Astrocyte (in vitro differentiated cells and primary cell): ENCODE data around the gene CNGA1. TPM values are rescaled to one million over a fixed set of nuclear protein-coding genes. Genes with fewer than 3 reads are reported as not detected.

Experiments used
- DNase-seq: peaks from one replicate; pipeline ENCODE4 v3.0.0-alpha.2; 2010; ENCODE audit warnings: low read depth
- FAIRE-seq: peaks from 2 replicates; lab custom pipeline; 2011; peaks lifted over from hg19 to GRCh38; lab: Jason Lieb, UNC
- H2AFZ ChIP-seq: 2 replicates; pipeline ENCODE4 v1.6.0; 2012; ENCODE audit warnings: low read depth, low read length, inconsistent platforms
- H3K27ac ChIP-seq: 2 replicates; pipeline ENCODE4 v1.5.1; 2011; ENCODE audit warnings: low read depth, low read length, inconsistent platforms
- H3K27me3 ChIP-seq: 2 replicates; pipeline ENCODE4 v1.6.0; 2011; ENCODE audit warnings: low read length, inconsistent platforms; ENCODE audit not compliant: insufficient read depth
- H3K36me3 ChIP-seq: 2 replicates; pipeline ENCODE4 v1.5.1; 2011; ENCODE audit warnings: low read length, inconsistent platforms; ENCODE audit not compliant: insufficient read depth
- H3K4me1 ChIP-seq: 2 replicates; pipeline ENCODE4 v1.5.1; 2011; ENCODE audit warnings: low read length, inconsistent platforms; ENCODE audit not compliant: insufficient read depth
- H3K4me2 ChIP-seq: 2 replicates; pipeline ENCODE4 v1.6.0; 2012; ENCODE audit warnings: low read length, inconsistent platforms
- H3K4me3 ChIP-seq: 2 replicates; pipeline ENCODE4 v1.5.1; 2011; ENCODE audit warnings: low read depth, mild to moderate bottlenecking, low read length, inconsistent platforms; ENCODE audit not compliant: insufficient read depth
- H3K79me2 ChIP-seq: 2 replicates; pipeline ENCODE4 v1.6.0; 2012; ENCODE audit warnings: mild to moderate bottlenecking, low read length, inconsistent platforms; ENCODE audit not compliant: insufficient read depth
- H3K9ac ChIP-seq: 2 replicates; pipeline ENCODE4 v1.6.0; 2012; ENCODE audit warnings: mild to moderate bottlenecking, low read length, inconsistent platforms
- H3K9me3 ChIP-seq: 2 replicates; pipeline ENCODE4 v1.5.1; 2012; ENCODE audit warnings: low read depth, mild to moderate bottlenecking, low read length, inconsistent platforms; ENCODE audit not compliant: insufficient read depth
- H4K20me1 ChIP-seq: 2 replicates; pipeline ENCODE4 v1.6.0; 2012; ENCODE audit warnings: low read length, inconsistent platforms; ENCODE audit not compliant: insufficient read depth
- H3K27ac Mint-ChIP-seq: one replicate; pipeline ENCODE4 v1.8.0; 2021; ENCODE audit warnings: mild to moderate bottlenecking, mixed read lengths; ENCODE audit not compliant: unreplicated experiment
- H3K27me3 Mint-ChIP-seq: one replicate; pipeline ENCODE4 v1.8.0; 2021; ENCODE audit warnings: low read depth, mixed read lengths; ENCODE audit not compliant: unreplicated experiment
- H3K36me3 Mint-ChIP-seq: one replicate; pipeline ENCODE4 v1.8.0; 2021; ENCODE audit warnings: low read depth, mixed read lengths; ENCODE audit not compliant: unreplicated experiment
- H3K4me1 Mint-ChIP-seq: one replicate; pipeline ENCODE4 v1.8.0; 2021; ENCODE audit warnings: low read depth, mixed read lengths; ENCODE audit not compliant: unreplicated experiment
- H3K4me3 Mint-ChIP-seq: one replicate; pipeline ENCODE4 v1.8.0; 2021; ENCODE audit warnings: mild to moderate bottlenecking, moderate library complexity, mixed read lengths; ENCODE audit not compliant: unreplicated experiment
- H3K9me3 Mint-ChIP-seq: one replicate; pipeline ENCODE4 v1.8.0; 2021; ENCODE audit warnings: mild to moderate bottlenecking, mixed read lengths; ENCODE audit not compliant: unreplicated experiment
- EZH2 ChIP-seq: IDR thresholded peaks from 2 replicates; pipeline ENCODE4 v1.6.1; 2012; ENCODE audit warnings: mild to moderate bottlenecking, low read length, inconsistent platforms; ENCODE audit not compliant: insufficient read depth
- total RNA-seq: library from RNA; stranded (reverse); gene quantifications from 2 replicates; pipeline ENCODE4 v1.2.1, GENCODE V29; 2021
- TF ChIP-seq, protein P1 (sequence below): IDR thresholded peaks from 2 replicates; pipeline ENCODE4 v1.5.1; 2011; ENCODE audit warnings: low read depth, mild to moderate bottlenecking, inconsistent platforms, low read length, moderate library complexity; ENCODE audit not compliant: insufficient read depth

Gene CNGA1
- total RNA-seq, 1 donor from 2014 or later, result not detected

DNA sequence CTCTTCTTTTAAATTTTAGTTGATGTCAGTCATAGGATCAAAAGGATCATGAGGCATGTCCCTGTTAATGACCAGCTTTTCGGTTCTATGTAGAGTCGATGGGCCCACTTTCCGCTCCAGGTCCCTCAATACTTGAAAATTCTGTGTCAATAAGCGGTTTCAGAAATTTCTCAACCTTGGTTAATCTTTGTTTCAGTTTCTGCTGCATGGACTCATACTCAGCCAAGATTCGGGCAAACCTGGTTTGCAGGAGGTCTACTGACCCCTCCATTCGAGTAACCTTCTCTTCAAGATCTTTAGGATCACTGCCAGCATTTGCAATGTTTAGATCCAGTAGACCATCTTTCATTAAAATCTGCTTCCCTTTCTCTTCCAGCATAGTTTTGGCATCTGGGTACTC lies 80.1 kb downstream of the CNGA1 start:
- FAIRE-seq (no peak), DNase-seq (no peak)
- Mint-ChIP-seq H3K27me3 (no peaks in the 10 kb centered on the region), H3K4me3 (no peak overlapping the region), H3K4me1 (no peaks in the 10 kb centered on the region), H3K36me3 (no peaks in the 10 kb centered on the region), H3K27ac (no peak overlapping the region), H3K9me3 (no peaks in the 10 kb centered on the region)
- H3K36me3 ChIP-seq, result no peaks in the 10 kb centered on the region
- TF ChIP-seq EZH2, result no peak
- TF ChIP-seq, protein P1, sequence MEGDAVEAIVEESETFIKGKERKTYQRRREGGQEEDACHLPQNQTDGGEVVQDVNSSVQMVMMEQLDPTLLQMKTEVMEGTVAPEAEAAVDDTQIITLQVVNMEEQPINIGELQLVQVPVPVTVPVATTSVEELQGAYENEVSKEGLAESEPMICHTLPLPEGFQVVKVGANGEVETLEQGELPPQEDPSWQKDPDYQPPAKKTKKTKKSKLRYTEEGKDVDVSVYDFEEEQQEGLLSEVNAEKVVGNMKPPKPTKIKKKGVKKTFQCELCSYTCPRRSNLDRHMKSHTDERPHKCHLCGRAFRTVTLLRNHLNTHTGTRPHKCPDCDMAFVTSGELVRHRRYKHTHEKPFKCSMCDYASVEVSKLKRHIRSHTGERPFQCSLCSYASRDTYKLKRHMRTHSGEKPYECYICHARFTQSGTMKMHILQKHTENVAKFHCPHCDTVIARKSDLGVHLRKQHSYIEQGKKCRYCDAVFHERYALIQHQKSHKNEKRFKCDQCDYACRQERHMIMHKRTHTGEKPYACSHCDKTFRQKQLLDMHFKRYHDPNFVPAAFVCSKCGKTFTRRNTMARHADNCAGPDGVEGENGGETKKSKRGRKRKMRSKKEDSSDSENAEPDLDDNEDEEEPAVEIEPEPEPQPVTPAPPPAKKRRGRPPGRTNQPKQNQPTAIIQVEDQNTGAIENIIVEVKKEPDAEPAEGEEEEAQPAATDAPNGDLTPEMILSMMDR, result no peak
- no peaks in the 10 kb centered on the region for H4K20me1 ChIP-seq
- H3K4me3 ChIP-seq, result no peak overlapping the region
- H3K4me2 ChIP-seq, result no peak overlapping the region
- no peak overlapping the region for H3K9ac ChIP-seq
- no peaks in the 10 kb centered on the region for H3K79me2 ChIP-seq
- H2AFZ ChIP-seq, result no peak overlapping the region
- H3K27me3 ChIP-seq, result no peaks in the 10 kb centered on the region
- no peak overlapping the region for H3K27ac ChIP-seq
- H3K4me1 ChIP-seq, result peaks cover 2% of the 10 kb centered on the region
- H3K9me3 ChIP-seq, result no peaks in the 10 kb centered on the region

DNA sequence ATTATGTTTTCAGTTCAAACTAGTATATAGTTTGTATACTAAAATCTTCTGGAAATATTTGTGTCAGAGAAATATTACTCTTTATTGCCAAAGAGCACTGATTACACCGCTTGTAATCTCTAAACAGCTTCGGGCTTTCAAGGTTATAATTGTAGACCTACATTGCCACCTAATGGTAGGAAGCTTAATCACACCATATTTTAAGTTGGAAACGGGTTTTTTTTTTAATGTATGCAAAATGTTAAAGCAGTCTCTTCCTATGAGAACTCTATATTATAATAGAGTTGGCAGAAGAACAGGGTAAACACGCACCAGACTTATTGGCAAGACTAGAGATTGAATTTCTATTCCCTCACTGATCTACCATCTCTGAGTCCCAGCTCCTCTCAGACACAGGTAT lies 82.6 kb downstream of the CNGA1 start:
- Histone ChIP-seq H3K27me3 (no peaks in the 10 kb centered on the region), H3K36me3 (no peaks in the 10 kb centered on the region), H3K9me3 (no peaks in the 10 kb centered on the region), H3K9ac (no peak overlapping the region), H4K20me1 (no peaks in the 10 kb centered on the region), H3K4me3 (no peak overlapping the region), H3K4me1 (peaks cover 9% of the 10 kb centered on the region), H2AFZ (no peak overlapping the region), H3K79me2 (no peaks in the 10 kb centered on the region), H3K27ac (no peak overlapping the region), H3K4me2 (no peak overlapping the region)
- TF ChIP-seq, protein P1, result peak; percentile 67
- no peak for TF ChIP-seq EZH2
- no peak overlapping the region for H3K27ac Mint-ChIP-seq
- no peaks in the 10 kb centered on the region for H3K9me3 Mint-ChIP-seq
- DNase-seq (peak; percentile 12), FAIRE-seq (peak; percentile 43)
- no peaks in the 10 kb centered on the region for H3K36me3 Mint-ChIP-seq
- no peaks in the 10 kb centered on the region for H3K27me3 Mint-ChIP-seq
- H3K4me1 Mint-ChIP-seq, result peaks cover 6% of the 10 kb centered on the region
- no peak overlapping the region for H3K4me3 Mint-ChIP-seq

DNA sequence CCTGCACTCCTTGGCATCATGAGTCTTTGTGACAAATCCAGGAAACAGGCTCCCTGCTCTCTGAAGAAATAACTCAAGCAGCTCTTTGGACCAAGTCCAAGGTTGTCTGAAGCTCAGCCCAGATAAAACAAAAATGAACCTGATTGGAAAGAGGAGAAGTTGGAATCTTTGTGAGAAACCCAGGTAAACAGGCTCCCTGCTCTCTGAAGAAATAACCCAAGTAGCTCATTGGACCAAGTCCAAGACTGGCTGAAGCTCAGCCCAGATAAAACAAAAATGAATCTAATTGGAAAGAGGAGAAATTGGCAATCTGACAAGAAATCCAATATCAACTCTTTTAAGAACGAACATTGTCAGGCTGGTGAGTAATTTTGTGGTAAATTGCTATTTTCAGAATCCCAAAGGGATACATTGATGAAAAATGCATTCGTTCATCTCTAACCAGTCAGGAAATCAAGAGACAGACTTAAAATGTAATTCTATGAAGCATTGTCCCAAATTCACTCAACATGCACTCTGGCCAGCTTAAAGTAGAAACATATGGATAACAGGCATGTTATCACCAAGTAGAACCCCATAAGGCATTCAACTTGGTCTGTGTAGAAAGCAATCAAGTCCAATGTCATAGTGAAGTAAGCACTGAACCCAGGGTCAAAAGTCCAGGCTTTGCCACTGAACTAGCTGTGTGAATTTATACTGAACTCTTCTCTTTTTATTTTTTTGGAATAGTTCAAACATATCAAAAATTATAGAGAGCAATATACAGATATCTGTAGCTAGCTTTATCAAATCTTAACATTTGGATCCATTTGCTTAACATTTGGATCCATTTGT lies 85.3 kb downstream of the CNGA1 start:
- no peak overlapping the region for H3K27ac Mint-ChIP-seq
- Histone ChIP-seq H3K27ac (peak overlapping the region; percentile 22), H3K36me3 (no peaks in the 10 kb centered on the region), H3K4me3 (no peak overlapping the region), H3K4me2 (peak overlapping the region; percentile 69), H3K79me2 (no peaks in the 10 kb centered on the region), H3K9ac (no peak overlapping the region), H3K27me3 (no peaks in the 10 kb centered on the region), H3K9me3 (no peaks in the 10 kb centered on the region), H3K4me1 (peaks cover 9% of the 10 kb centered on the region), H2AFZ (peak overlapping the region; percentile 4), H4K20me1 (no peaks in the 10 kb centered on the region)
- no peaks in the 10 kb centered on the region for H3K9me3 Mint-ChIP-seq
- FAIRE-seq (peak; percentile 71), DNase-seq (peak; percentile 82)
- no peaks in the 10 kb centered on the region for H3K36me3 Mint-ChIP-seq
- H3K27me3 Mint-ChIP-seq, result no peaks in the 10 kb centered on the region
- H3K4me3 Mint-ChIP-seq, result no peak overlapping the region
- TF ChIP-seq EZH2, result no peak
- TF ChIP-seq, protein P1, result no peak
- H3K4me1 Mint-ChIP-seq, result peaks cover 10% of the 10 kb centered on the region
